Osteoblast (primary cell): ENCODE data around the gene DNAH9. TPM values are rescaled to one million over a fixed set of nuclear protein-coding genes. Genes with fewer than 3 reads are reported as not detected.

ENCODE experiments used
- DNase-seq: peaks from one replicate; pipeline ENCODE4 v3.0.0; 2011; ENCODE audit warnings: low spot score, mixed read lengths; ENCODE audit not compliant: insufficient read length; ENCODE audit errors: missing footprints
- H2AFZ ChIP-seq: 2 replicates; pipeline ENCODE4 v1.6.0; 2011; ENCODE audit warnings: mild to moderate bottlenecking, low read length
- H3K27ac ChIP-seq: 2 replicates; pipeline ENCODE4 v1.5.1; 2011; ENCODE audit warnings: mild to moderate bottlenecking, low read depth, low read length, moderate library complexity
- H3K27me3 ChIP-seq: 2 replicates; pipeline ENCODE4 v1.6.0; 2012; ENCODE audit warnings: mild to moderate bottlenecking, control low read depth, inconsistent platforms, low read length, moderate library complexity; ENCODE audit not compliant: insufficient read depth
- H3K36me3 ChIP-seq: 2 replicates; pipeline ENCODE4 v1.5.1; 2011; ENCODE audit warnings: mild to moderate bottlenecking, low read length, control low read depth, moderate library complexity; ENCODE audit not compliant: insufficient read depth
- H3K4me1 ChIP-seq: 2 replicates; pipeline ENCODE4 v1.5.1; 2011; ENCODE audit warnings: mild to moderate bottlenecking, low read length, control low read depth, moderate library complexity; ENCODE audit not compliant: insufficient read depth
- H3K4me2 ChIP-seq: 2 replicates; pipeline ENCODE4 v1.6.0; 2011; ENCODE audit warnings: mild to moderate bottlenecking, low read length; ENCODE audit not compliant: insufficient read depth
- H3K4me3 ChIP-seq: fragments of 200-600 bp; sonication (generic); 3 replicates; pipeline ENCODE4 v1.5.1; 2012; ENCODE audit warnings: mild to moderate bottlenecking, low read length, inconsistent platforms; ENCODE audit not compliant: insufficient read depth
- H3K79me2 ChIP-seq: 2 replicates; pipeline ENCODE4 v1.6.0; 2012; ENCODE audit warnings: mild to moderate bottlenecking, low read length, control low read depth, inconsistent platforms; ENCODE audit not compliant: insufficient read depth
- H3K9me3 ChIP-seq: 2 replicates; pipeline ENCODE4 v1.5.1; 2011; ENCODE audit warnings: low read depth, low read length, control low read depth
- H4K20me1 ChIP-seq: 2 replicates; pipeline ENCODE4 v1.6.0; 2012; ENCODE audit warnings: mild to moderate bottlenecking, low read length, control low read depth; ENCODE audit not compliant: insufficient read depth
- CTCF ChIP-seq: IDR thresholded peaks from 2 replicates; pipeline ENCODE4 v1.5.1; 2011; ENCODE audit warnings: mild to moderate bottlenecking, low read depth, low read length, moderate library complexity; ENCODE audit errors: extremely low read depth
- total RNA-seq: library from RNA; depleted of rRNA; stranded (reverse); fragments of >200 nt; gene quantifications from 2 replicates; pipeline ENCODE4 v1.2.3, GENCODE V29; 2012

Gene DNAH9
- total RNA-seq, 1 donor = not detected

DNA sequence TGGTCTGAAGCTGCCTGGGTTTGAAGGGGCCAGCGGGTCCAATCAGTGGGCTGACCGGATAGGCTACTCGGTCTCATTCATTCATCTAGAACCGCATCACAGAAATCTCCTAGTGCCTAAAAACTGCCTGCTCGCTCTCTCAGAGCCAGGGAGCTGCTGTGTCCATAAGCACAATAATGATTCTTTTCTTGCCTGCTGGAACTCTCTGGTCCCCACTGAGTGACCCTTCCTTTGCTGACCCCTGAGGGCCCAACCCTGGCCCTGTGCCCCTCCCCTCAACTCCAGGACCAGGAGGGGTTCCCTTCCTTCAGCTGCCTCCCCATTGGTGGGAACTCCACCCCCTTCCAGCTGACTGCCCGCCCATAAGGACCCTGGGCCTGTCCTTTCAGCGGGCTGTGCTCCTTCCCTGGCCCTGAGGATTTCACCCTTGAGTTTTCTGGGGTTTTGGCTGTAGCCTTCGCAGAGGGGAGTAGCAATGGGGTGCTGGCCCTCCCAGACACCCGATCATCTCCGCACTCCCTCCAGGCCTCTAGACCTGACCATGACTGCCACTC, 39.5 kb upstream of the DNAH9 start:
- Histone ChIP-seq H3K9me3 (no peaks in the 10 kb centered on the region), H3K27me3 (no peaks in the 10 kb centered on the region), H3K4me1 (no peaks in the 10 kb centered on the region), H4K20me1 (no peaks in the 10 kb centered on the region), H3K27ac (no peak overlapping the region), H3K4me2 (no peak overlapping the region), H3K36me3 (no peaks in the 10 kb centered on the region), H3K4me3 (no peak overlapping the region), H2AFZ (no peak overlapping the region), H3K79me2 (no peaks in the 10 kb centered on the region)
- no peak for TF ChIP-seq CTCF
- DNase-seq = no peak

GRCh38 chr17:11559601-11560000, 38.7 kb upstream of the DNAH9 start:
- H3K9me3 ChIP-seq = no peaks in the 10 kb centered on the region

DNA sequence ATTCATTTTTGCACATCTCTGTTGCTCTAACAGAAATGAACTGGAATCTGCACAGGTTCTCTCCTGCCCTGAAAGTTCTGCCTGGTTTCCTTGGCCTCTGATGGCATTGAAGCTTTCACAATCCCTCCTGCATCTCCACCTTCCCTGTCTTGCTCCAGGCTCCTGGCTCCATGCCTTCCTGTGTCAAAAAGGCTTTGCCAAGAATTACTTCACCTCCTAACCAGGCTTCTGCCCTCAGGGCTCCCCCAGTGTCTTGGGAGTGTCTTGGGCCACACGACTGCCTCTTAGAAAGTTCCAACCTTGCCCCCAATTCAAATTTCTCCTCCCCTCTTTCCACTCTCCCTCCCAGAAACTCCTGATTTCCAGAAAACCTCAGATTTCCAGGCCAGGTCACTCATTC, 37.0 kb upstream of the DNAH9 start:
- TF ChIP-seq CTCF = no peak

More at GRCh38 chr17:11559601-11560000, 38.7 kb upstream of the DNAH9 start:
- H3K4me3 ChIP-seq = no peak overlapping the region
- H3K4me2 ChIP-seq = no peak overlapping the region
- DNase-seq = no peak
- no peaks in the 10 kb centered on the region for H3K36me3 ChIP-seq
- H2AFZ ChIP-seq = no peak overlapping the region
- no peaks in the 10 kb centered on the region for H3K79me2 ChIP-seq
- no peaks in the 10 kb centered on the region for H3K4me1 ChIP-seq
- H4K20me1 ChIP-seq = no peaks in the 10 kb centered on the region
- TF ChIP-seq CTCF = no peak
- H3K27ac ChIP-seq = no peak overlapping the region
- H3K27me3 ChIP-seq = no peaks in the 10 kb centered on the region

GRCh38 chr17:11561702-11562101, 36.6 kb upstream of the DNAH9 start:
- no peaks in the 10 kb centered on the region for H3K79me2 ChIP-seq
- no peaks in the 10 kb centered on the region for H3K27me3 ChIP-seq
- H3K9me3 ChIP-seq = no peaks in the 10 kb centered on the region
- no peak overlapping the region for H3K4me2 ChIP-seq
- no peak for DNase-seq
- H3K36me3 ChIP-seq = no peaks in the 10 kb centered on the region
- H3K4me1 ChIP-seq = no peaks in the 10 kb centered on the region
- H3K4me3 ChIP-seq = no peak overlapping the region
- TF ChIP-seq CTCF = no peak
- H3K27ac ChIP-seq = no peak overlapping the region
- no peak overlapping the region for H2AFZ ChIP-seq
- H4K20me1 ChIP-seq = no peaks in the 10 kb centered on the region

More for the DNA sequence above, 37.0 kb upstream of the DNAH9 start:
- Histone ChIP-seq H3K36me3 (no peaks in the 10 kb centered on the region), H3K4me1 (no peaks in the 10 kb centered on the region), H3K4me2 (no peak overlapping the region), H3K9me3 (no peaks in the 10 kb centered on the region), H3K27ac (no peak overlapping the region), H2AFZ (no peak overlapping the region), H3K4me3 (no peak overlapping the region), H3K79me2 (no peaks in the 10 kb centered on the region), H4K20me1 (no peaks in the 10 kb centered on the region), H3K27me3 (no peaks in the 10 kb centered on the region)
- DNase-seq = no peak
